ENCODE data around the gene NUTM2F.

GRCh38 chr9:94289691-94290090 lies 38.8 kb downstream of the NUTM2F start:
- no peak for TF ChIP-seq ZNF670 (tag by site-specific recombination; IDR thresholded peaks at IDR 0.05; ENCODE audit: low read depth)
- no peak for TF ChIP-seq CTCF (tag by site-specific recombination; IDR thresholded peaks at IDR 0.05)
- no peak for TF ChIP-seq REST (tag by site-specific recombination; IDR thresholded peaks at IDR 0.05)
- TF ChIP-seq ZNF140 (tag by site-specific recombination; IDR thresholded peaks at IDR 0.05), result no peak
- TF ChIP-seq ZSCAN18 (tag by site-specific recombination; IDR thresholded peaks at IDR 0.05), result no peak
- TF ChIP-seq KLF16 (tag by site-specific recombination; IDR thresholded peaks at IDR 0.05), result no peak
- no peak for TF ChIP-seq OSR2 (tag by site-specific recombination; IDR thresholded peaks at IDR 0.05)
- no peak for TF ChIP-seq ZEB2 (tag by site-specific recombination; IDR thresholded peaks at IDR 0.05)
- no peak for TF ChIP-seq ZNF146 (tag by site-specific recombination; IDR thresholded peaks at IDR 0.05)
- TF ChIP-seq ZFHX2 (tag by site-specific recombination; conservative IDR thresholded peaks at IDR 0.05), result no peak
- TF ChIP-seq ZNF10 (tag by site-specific recombination; IDR thresholded peaks at IDR 0.05), result no peak
- TF ChIP-seq PBX3 (CRISPR knock-in tag; IDR thresholded peaks at IDR 0.05), result no peak
